H1 (cell line): ENCODE measurements around the gene CHTF18.

ENCODE experiments used
- EZH2 ChIP-seq: fragments of 200-600 bp; sonication (generic); IDR thresholded peaks from 2 replicates; pipeline ENCODE4 v1.7.1; 2012; ENCODE audit warnings: low read depth, mild to moderate bottlenecking, moderate library complexity, low read length, inconsistent platforms; ENCODE audit not compliant: severe bottlenecking
- JUND ChIP-seq: IDR thresholded peaks from 2 replicates; pipeline ENCODE4 v1.6.1; 2011; ENCODE audit warnings: mild to moderate bottlenecking, improper control_type of control experiment, low read length
- MAFK ChIP-seq: IDR thresholded peaks from 2 replicates; pipeline ENCODE4 v1.6.1; 2012; ENCODE audit warnings: low read depth, mild to moderate bottlenecking, improper control_type of control experiment, low read length
- MAX ChIP-seq: IDR thresholded peaks from 2 replicates; pipeline ENCODE4 v1.6.1; 2012; ENCODE audit warnings: inconsistent platforms
- NRF1 ChIP-seq: IDR thresholded peaks from 2 replicates; pipeline ENCODE4 v1.6.1; 2011; ENCODE audit warnings: mild to moderate bottlenecking, low read depth, low read length, improper control_type of control experiment
- POLR2A ChIP-seq, 2 experiments: IDR thresholded peaks; 1 replicate in 1 of 2; 2 replicates in 1 of 2; pipeline ENCODE4 v1.6.1; 2011; ENCODE audit warnings: low read depth in 2 of 2, low read length in 2 of 2, mild to moderate bottlenecking in 2 of 2; ENCODE audit errors: control extremely low read depth in 1 of 2

- TF ChIP-seq NRF1 (no peak), POLR2A (IDR thresholded peaks at IDR 0.05; ENCODE audit: control extremely low read depth in 1 of 2, low read depth in 2 of 2, low read length in 2 of 2) (no peak), JUND (no peak), MAX (no peak), MAFK (no peak), EZH2 (no peak)
Observed at GRCh38 chr16:772959-773358, 15.5 kb upstream of the CHTF18 start.
